Measurements from ENCODE around the gene ENDOV.

ENDOV gene

GRCh38 chr17:80486692-80487091 lies 71.7 kb downstream of the ENDOV start:
- DNase-seq (no peak), ATAC-seq (replicated peaks) (no peak)
- no peaks in the 10 kb centered on the region for H3K36me3 Mint-ChIP-seq
- H3K27me3 Mint-ChIP-seq: peaks cover 46 to 47% of the 10 kb centered on the region in 2 donors
- H3K27ac Mint-ChIP-seq: no peak overlapping the region
- H3K9me3 Mint-ChIP-seq: no peaks in the 10 kb centered on the region
- H3K4me3 Mint-ChIP-seq: no peak overlapping the region
- peaks cover 4 to 11% of the 10 kb centered on the region in 2 donors for H3K4me1 Mint-ChIP-seq

GRCh38 chr17:80487511-80487910 lies 72.5 kb downstream of the ENDOV start:
- Mint-ChIP-seq H3K4me3 (no peak overlapping the region), H3K27ac (no peak overlapping the region), H3K9me3 (no peaks in the 10 kb centered on the region), H3K27me3 (peaks cover 39 to 40% of the 10 kb centered on the region in 2 donors), H3K4me1 (peaks cover 4 to 10% of the 10 kb centered on the region in 2 donors), H3K36me3 (no peaks in the 10 kb centered on the region)
- no peak for ATAC-seq (replicated peaks)
- DNase-seq: no peak

All from stimulated activated naive B cell treated with anti-CD40 and anti-IgM and Interleukin-4, amounts not matched to agents 10 μg/mL and 1 μg/mL and 100 μg/mL, for 72 hours (primary cell).